HEK293T (cell line): ENCODE measurements around the gene CD2AP.

Experiments
- CTCF ChIA-PET: fragments of 350-600 bp; formaldehyde crosslinking; extraction: SDS; loops from one replicate; lab custom pipeline; 2021; ENCODE audit warnings: antibody characterized with exemption, inconsistent platforms; lab: Yijun Ruan, JAX
- POLR2A ChIA-PET: fragments of 350-600 bp; formaldehyde crosslinking; extraction: SDS; loops from one replicate; lab custom pipeline; 2020; ENCODE audit warnings: antibody characterized with exemption, inconsistent platforms; lab: Yijun Ruan, JAX
- DNase-seq: peaks from one replicate; pipeline ENCODE4 v3.0.0; 2012; ENCODE audit warnings: mixed read lengths; ENCODE audit errors: extremely low spot score
- ARNT ChIP-seq: fragments of 450-650 bp; IDR thresholded peaks from 2 replicates; pipeline ENCODE4 v1.6.1; 2017; ENCODE audit warnings: mild to moderate bottlenecking
- BHLHE40 ChIP-seq: fragments of 450-650 bp; IDR thresholded peaks from 2 replicates; pipeline ENCODE4 v1.6.1; 2016; ENCODE audit warnings: mild to moderate bottlenecking, moderate library complexity, borderline replicate concordance
- CTBP1 ChIP-seq: fragments of 450-650 bp; IDR thresholded peaks from 2 replicates; pipeline ENCODE4 v1.6.1; 2016; ENCODE audit warnings: borderline replicate concordance
- ELF4 ChIP-seq: fragments of 450-650 bp; IDR thresholded peaks from 2 replicates; pipeline ENCODE4 v1.6.1; 2017; ENCODE audit warnings: antibody characterized with exemption
- FOXA1 ChIP-seq: fragments of 450-650 bp; IDR thresholded peaks from 2 replicates; pipeline ENCODE4 v1.6.1; 2016; ENCODE audit warnings: mild to moderate bottlenecking
- FOXK2 ChIP-seq: fragments of 450-650 bp; IDR thresholded peaks from 2 replicates; pipeline ENCODE4 v1.6.1; 2016; ENCODE audit warnings: mild to moderate bottlenecking
- FOXM1 ChIP-seq: fragments of 450-650 bp; IDR thresholded peaks from 2 replicates; pipeline ENCODE4 v1.6.1; 2017; ENCODE audit warnings: mild to moderate bottlenecking, borderline replicate concordance
- HDGF ChIP-seq: fragments of 450-650 bp; IDR thresholded peaks from 2 replicates; pipeline ENCODE4 v1.6.1; 2017; ENCODE audit warnings: antibody characterized with exemption, borderline replicate concordance
- L3MBTL2 ChIP-seq: fragments of 450-650 bp; conservative IDR thresholded peaks from 2 replicates; pipeline ENCODE4 v1.6.1; 2016; ENCODE audit warnings: mild to moderate bottlenecking
- LEF1 ChIP-seq: fragments of 450-650 bp; IDR thresholded peaks from 2 replicates; pipeline ENCODE4 v1.6.1; 2017; ENCODE audit warnings: mild to moderate bottlenecking, borderline replicate concordance
- NFRKB ChIP-seq: fragments of 450-650 bp; IDR thresholded peaks from 2 replicates; pipeline ENCODE4 v1.6.1; 2016; ENCODE audit warnings: mild to moderate bottlenecking, moderate library complexity
- SP1 ChIP-seq: fragments of 450-650 bp; IDR thresholded peaks from 2 replicates; pipeline ENCODE4 v1.6.1; 2017
- SUZ12 ChIP-seq: fragments of 450-650 bp; IDR thresholded peaks from 2 replicates; pipeline ENCODE4 v1.6.1; 2016; ENCODE audit warnings: mild to moderate bottlenecking
- TARDBP ChIP-seq: fragments of 450-650 bp; IDR thresholded peaks from 2 replicates; pipeline ENCODE4 v1.6.1; 2016
- ZNF384 ChIP-seq: fragments of 450-650 bp; IDR thresholded peaks from 2 replicates; pipeline ENCODE4 v1.6.1; 2016
- TF ChIP-seq, protein P1 (sequence below): fragments of 450-650 bp; IDR thresholded peaks from 2 replicates; pipeline ENCODE4 v1.6.1; 2016

The CD2AP gene

DNA sequence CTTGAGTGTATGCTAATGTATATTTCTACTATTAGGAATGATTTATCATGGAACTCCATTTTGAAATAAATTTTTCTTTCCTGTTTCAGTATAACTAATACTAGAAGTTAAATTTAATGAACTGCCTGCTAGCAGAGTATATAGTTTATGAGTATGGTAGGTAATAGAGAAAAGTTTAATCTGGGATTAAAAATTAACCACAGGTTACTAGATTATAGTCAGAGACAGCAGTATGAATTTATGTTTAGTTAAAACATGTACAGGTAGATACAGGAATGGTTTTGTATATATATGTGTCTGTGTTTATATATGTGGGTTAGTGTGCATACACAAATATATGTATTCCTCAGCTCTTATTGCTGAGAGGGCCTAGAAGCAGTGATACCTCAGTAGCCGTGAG is 32.3 kb downstream of the CD2AP start:
- DNase-seq = no peak
- POLR2A ChIA-PET = no interaction called here
- TF ChIP-seq CTBP1 (no peak), HDGF (no peak), SUZ12 (no peak), FOXA1 (no peak), LEF1 (no peak), ZNF384 (no peak), FOXM1 (no peak), FOXK2 (no peak), ELF4 (no peak), TARDBP (no peak), L3MBTL2 (no peak), SP1 (no peak), BHLHE40 (no peak), ARNT (no peak), NFRKB (no peak)
- TF ChIP-seq, protein P1, sequence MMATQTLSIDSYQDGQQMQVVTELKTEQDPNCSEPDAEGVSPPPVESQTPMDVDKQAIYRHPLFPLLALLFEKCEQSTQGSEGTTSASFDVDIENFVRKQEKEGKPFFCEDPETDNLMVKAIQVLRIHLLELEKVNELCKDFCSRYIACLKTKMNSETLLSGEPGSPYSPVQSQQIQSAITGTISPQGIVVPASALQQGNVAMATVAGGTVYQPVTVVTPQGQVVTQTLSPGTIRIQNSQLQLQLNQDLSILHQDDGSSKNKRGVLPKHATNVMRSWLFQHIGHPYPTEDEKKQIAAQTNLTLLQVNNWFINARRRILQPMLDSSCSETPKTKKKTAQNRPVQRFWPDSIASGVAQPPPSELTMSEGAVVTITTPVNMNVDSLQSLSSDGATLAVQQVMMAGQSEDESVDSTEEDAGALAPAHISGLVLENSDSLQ = no peak
- CTCF ChIA-PET = no interaction called here

DNA sequence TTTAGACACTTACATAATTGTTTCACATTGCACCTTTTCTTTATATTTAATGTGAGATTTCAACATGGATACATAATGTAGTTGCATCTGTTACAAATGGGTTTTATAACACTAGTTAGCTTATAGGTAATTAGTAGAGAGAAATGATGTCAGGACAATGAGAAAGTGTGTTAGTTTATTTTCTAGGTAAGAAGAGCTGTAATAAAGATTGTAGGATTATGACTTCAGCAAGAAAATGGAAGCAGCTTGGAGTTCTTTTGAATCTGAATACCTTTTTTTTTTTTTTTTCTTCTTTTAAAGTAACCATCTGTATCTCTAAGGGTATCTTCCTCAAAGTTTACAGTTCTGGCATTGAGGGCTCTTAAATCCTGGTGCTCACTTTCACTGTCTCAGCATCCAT is 35.3 kb downstream of the CD2AP start:
- no peak for DNase-seq
- TF ChIP-seq FOXK2 (no peak), FOXM1 (no peak), TARDBP (no peak), SUZ12 (no peak), FOXA1 (no peak), SP1 (no peak), LEF1 (no peak), ELF4 (no peak)
- TF ChIP-seq, protein P1 = no peak
- POLR2A ChIA-PET = no interaction called here
- CTCF ChIA-PET = interaction anchor here (0.5 kb wide), 1 partner anchor 78 kb away, joined by 3 read pairs; no protein-coding TSS in a partner anchor

DNA sequence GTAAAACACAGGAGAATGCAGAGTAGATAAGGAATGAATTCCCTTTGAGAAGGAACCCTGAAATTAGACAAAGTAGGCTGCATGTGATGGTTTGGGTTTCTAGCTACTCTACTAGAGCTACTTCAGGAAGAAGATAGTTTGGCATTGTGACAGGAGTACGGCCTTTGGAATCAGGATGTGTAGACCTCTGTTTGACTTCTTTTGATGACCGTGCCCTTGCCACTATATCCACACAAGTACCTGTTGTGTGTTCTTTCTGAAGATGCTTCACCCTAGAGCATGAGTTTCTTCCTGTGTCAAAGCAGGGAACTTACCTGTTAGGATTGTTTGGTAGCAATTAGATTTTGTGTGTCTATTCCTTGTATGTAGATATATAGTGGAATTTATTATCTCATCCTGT is 41.7 kb downstream of the CD2AP start:
- no peak for TF ChIP-seq CTBP1
- TF ChIP-seq L3MBTL2 = no peak
- no peak for TF ChIP-seq BHLHE40
- no peak for TF ChIP-seq SP1
- no peak for TF ChIP-seq FOXK2
- TF ChIP-seq, protein P1 = no peak
- TF ChIP-seq FOXM1 = no peak
- no peak for TF ChIP-seq LEF1
- TF ChIP-seq ARNT = no peak
- no peak for TF ChIP-seq TARDBP
- no peak for TF ChIP-seq FOXA1
- no peak for TF ChIP-seq HDGF
- TF ChIP-seq ELF4 = no peak
- no peak for TF ChIP-seq NFRKB
- TF ChIP-seq ZNF384 = no peak
- no peak for TF ChIP-seq SUZ12
- POLR2A ChIA-PET = no interaction called here

DNA sequence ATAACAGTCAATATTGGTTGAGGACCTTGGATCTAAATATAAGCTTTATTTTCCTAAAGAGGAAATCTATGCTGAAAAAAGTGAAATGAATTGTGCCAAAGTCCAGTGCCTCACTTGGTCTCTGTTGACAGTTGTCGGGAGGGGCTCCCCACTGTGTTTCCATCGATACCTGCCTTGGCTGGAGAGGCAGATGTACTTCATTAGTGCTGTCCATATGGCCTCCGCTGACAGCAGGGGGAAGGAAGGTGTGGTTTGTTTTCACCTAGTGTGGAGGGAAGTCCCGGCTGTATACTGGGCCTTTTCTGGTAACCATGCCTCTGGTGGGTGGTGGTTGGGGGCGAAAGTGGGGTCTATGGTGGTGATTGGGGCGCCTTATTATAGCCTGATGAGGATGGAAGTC is 42.7 kb downstream of the CD2AP start:
- POLR2A ChIA-PET = interaction anchor here (1.1 kb wide), 1 partner anchor 12 kb away, joined by 3 read pairs; no protein-coding TSS in a partner anchor
- DNase-seq = no peak
- CTCF ChIA-PET = no interaction called here
- TF ChIP-seq SP1 (no peak), FOXM1 (no peak), TARDBP (no peak), NFRKB (no peak), SUZ12 (no peak)
- TF ChIP-seq, protein P1 = no peak

More for the DNA sequence above, 41.7 kb downstream of the CD2AP start:
- no peak for DNase-seq
- CTCF ChIA-PET = interaction anchor here (0.6 kb wide), 1 partner anchor 1547 kb away, joined by 3 read pairs; no protein-coding TSS in a partner anchor

DNA sequence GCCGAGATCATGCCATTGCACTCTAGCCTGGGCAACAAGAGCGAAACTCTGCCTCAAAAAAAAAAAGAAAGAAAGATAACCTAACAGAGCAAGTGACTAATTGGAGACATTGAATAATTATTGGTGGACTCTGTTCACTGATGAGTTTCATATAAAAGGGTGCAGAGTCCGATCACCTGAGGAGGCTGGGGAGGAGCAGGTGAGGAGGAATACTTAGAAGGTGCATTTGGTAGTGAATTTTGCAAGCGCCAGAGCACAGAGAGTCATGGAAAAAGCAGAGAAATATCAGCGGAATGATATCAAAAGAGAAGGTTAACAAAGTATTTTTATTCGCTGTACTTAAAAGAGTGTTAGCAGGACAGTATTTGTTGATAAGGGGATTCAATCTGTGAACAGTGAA is 44.4 kb downstream of the CD2AP start:
- DNase-seq = no peak
- POLR2A ChIA-PET = no interaction called here
- CTCF ChIA-PET = no interaction called here
- TF ChIP-seq BHLHE40 = no peak
- TF ChIP-seq FOXA1 = no peak
- TF ChIP-seq SP1 = no peak
- no peak for TF ChIP-seq TARDBP
- TF ChIP-seq SUZ12 = no peak

DNA sequence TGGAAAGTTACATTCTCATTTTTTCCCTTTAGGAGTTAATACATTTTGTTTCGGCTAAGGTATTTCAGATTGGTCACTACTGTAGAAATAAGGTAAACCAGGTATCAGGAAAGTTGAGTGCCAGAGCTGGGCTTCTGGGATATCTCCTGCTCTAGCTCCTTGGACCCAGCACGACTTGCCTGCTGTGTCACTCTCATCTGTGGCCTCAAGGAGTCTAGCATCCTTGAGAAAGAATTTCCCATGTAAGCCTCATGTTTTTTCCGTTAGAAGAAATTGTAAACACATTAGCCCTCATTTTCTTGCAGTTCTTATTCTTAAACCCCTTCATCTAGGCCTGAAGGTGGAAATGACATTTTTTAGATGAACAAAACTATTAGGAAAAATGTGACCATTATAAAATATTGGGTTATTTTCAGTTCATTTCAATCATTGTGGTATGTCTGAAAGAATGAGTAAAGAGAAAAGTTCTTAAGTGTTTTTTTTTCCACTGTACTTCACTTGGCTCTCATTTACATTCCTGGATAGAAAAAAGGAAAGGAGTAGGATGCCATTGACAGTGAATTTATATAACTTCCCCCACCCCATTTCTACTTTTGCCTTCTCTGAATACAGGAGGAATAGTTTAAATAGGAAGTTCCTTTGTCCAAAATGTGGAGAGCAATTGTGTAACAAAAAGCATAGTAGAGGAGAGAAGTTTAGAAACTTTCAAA is 46.7 kb downstream of the CD2AP start:
- CTCF ChIA-PET = no interaction called here
- TF ChIP-seq FOXM1 = no peak
- no peak for TF ChIP-seq ELF4
- TF ChIP-seq HDGF = no peak
- TF ChIP-seq FOXA1 = no peak
- no peak for TF ChIP-seq CTBP1
- no peak for TF ChIP-seq LEF1
- POLR2A ChIA-PET = no interaction called here
- no peak for DNase-seq
